HG03575 (cell line): ENCODE measurements around the gene SDHB.

Source experiments
- ATAC-seq: cut with Tn5 transposase; IDR thresholded peaks from one replicate; pipeline ENCODE4 v1.9.1; 2021; ENCODE audit not compliant: unreplicated experiment, insufficient number of reproducible peaks, low FRiP score; ENCODE audit errors: extremely low read depth

The SDHB gene

DNA sequence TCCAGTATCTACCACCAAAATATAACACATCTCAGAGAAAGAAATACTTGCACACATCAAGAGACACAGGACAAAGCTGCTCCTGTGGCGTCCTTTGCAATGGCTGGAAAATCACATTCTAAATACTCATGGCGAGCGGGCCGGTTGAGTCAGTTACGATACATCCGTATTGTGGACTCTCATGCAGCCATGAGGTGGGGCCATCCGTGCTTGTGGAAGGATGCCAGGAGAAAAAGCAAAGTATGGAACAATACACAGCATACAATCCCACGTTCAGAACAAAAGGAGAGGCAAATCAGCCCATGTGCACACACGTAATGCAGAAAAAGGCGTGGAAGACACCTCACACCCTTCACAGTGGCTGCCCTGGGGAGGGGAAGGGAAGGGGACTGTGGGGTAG is 55.2 kb downstream of the SDHB start:
- no peak for ATAC-seq

DNA sequence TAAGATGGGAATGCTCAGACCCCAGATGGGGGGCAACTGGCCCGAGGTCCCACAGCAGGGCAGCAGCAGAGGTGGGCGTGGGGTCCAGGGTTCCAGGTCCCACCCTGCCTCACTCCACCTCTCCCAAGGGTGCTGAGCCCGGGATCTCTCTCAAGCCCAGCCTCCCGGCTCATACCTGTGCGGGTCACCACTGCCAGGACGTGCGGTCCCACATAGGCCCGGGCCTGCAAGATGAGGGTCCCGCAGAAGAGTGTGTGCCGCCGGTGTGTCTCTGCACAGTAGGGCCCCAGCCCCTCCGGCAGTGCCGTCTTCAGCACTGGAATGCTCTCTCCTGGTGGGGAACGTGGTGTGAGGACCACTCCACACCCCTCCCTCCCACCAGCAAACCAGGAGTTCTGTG is 57.0 kb downstream of the SDHB start:
- ATAC-seq, result no peak

DNA sequence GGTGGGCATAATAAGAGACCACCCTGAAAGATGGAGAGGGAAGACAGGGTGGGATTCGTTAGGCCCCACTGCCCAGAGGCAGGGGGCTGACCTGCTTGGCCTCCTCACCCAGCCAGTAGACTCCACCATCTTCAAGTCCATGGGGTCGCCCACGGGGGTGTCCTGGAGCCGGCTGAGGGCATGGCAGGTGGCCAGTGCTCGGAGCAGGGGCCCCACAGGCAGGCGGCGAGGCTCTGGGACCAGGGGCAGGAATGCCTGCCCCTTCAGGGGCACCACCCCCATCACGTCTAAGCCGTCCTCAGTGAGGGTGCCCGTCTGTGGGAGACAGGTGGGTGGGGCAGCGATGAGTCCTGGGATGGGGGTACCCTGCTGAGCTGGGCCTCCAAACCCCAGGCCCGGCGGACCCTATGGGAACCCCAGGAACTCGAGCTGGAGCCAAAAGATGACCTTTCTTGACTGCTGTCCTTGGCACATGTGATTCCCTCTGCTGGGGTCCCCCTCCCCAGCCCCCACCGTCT is 60.3 kb downstream of the SDHB start:
- no peak for ATAC-seq

DNA sequence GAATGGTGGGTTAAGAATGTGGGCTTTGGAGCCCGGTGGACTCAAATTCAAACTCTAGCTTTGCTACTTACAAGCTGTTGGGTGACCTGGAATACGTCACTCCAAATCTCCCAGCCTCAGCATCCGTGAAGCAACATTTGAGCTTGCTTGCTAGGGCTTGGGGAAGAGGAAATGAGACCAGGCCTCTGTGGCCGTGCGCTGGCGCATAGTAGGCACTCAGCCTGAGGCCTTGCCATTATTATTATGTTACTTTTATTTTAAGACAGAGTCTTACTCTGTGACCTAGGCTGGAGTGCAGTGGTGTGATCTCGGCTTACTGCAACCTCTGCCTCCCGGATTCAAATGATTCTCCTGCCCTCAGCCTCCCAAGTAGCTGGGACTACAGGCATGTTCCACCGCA is 61.2 kb downstream of the SDHB start:
- ATAC-seq, result no peak

DNA sequence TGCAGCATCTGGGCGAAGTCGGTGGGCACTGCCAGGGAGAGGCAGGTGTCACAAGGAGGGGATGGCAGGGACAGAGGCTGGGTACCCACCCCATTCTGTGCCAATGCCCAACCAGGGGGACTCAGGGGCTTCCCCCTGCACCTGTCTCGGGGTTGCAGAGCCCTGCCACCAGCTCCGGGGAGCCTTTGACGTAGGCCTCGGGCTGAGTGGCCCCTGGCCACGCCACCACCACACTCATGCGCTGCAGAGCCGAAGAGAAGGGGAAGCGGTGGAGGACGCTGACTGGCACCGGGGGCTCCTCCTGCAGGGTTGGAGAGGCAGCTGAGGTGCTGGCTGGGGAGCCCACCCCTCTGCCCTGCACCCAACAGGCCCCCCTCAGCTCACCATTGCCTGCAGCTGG is 61.7 kb downstream of the SDHB start:
- ATAC-seq, result no peak

DNA sequence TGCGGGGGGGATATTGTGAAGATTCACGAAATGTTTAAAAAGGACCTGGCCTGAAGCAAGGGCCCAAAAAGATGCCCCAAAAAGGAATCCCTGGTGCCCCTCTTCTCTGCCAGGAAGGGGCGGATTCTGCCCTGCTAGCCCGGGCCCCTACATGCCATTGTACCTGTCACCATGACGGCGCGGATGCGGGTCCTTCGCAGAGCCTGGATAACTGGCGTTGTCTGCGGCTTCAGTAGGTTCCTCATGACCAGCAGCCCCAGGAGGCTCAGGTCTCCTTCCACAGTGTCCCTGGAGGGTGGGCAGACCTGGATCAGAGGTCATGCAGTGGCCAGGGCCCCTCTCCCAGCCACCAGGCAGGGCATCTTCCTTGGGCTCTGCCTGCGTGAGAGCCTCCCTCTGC is 62.3 kb downstream of the SDHB start:
- ATAC-seq, result no peak

DNA sequence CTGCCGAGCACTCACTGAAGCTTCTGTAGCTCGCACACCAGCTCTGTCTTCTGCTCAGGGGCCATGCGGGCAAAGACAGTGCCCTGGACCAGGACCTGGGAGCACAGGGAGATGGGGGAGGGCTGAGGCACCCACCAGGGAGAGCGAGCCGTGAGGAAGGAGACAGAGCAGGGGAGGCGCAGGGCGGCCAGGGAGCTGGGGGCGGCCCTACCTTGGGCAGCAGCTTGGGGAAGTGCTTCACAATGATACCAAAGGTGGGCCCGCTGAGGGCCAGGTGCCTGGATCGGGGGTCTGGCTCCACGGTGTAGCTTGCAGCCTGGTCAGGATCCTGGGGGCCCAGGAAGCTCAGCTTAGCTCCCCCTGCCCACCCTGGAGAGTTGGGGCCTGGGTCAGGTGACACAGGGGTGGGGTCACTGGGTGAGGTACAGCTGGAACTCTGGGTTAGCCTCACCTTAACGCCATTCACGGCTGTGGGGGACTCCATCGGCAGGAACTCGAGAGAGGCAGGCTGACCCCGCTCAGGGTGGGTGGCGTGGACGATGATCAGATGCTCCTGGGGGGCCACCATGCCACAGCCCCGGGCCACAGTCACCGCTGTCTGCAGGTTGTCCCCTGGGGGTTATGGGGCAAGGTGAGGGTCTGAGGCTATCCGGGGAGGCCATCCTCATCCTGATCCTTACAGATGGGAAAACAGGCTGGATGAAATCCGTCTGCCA is 64.0 kb downstream of the SDHB start:
- ATAC-seq, result no peak

DNA sequence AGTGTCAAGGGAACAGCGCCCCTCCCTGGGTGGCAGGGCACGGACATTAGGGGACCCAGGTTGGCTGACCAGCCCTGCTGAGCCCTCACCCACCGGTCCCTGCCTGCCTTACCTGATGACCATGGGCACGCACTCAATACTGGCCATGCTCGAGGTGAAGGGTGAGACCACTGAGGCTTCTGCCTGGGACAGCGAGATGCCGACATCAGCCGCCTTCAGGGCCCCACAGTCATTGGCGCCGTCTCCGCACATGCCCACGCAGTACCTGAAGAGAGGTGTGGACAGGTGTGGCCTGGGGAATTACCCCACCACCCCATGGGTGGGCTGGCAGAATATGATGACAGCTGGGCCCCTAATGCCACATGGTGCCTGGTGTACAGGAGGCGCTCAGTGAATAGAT is 65.6 kb downstream of the SDHB start:
- no peak for ATAC-seq

DNA sequence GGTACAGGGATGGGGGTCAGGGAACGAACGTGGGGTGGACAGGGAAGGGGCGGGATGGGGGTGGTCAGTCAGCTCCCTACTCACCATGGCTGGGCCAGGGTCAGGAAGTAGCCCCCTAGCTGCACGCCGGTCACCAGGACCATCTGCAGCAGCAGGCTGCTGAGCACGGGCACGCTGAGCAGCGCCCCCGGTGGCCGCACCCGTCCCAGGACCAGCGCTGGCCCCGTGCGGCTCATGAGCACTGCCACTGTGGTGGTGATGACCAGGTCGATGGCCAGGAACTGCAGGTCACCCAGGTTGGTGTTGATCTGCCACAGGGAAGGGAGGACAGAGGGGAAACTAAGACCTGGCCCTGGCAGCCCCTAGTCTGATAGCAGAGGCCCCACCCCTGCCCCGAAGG is 66.9 kb downstream of the SDHB start:
- no peak for ATAC-seq

DNA sequence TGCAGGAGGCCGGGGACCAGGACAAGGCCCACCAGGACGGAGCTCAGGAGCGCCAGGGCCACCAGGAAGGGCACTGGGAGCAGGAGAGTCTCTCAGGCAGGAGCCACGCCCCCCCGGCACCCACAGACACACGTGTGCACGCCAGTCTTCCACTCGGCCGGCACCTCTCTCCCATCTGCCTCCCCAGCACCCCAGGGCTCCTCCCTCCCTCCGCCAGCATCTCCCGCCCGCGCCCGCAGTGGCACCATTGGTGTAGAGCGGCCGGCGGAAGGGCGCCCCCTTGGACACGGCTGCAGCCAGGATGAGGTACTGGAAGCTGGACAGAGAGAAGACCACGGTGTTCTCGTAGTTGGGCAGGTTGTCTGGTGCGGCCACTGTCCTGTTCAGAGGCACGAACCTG is 67.3 kb downstream of the SDHB start:
- ATAC-seq, result no peak

DNA sequence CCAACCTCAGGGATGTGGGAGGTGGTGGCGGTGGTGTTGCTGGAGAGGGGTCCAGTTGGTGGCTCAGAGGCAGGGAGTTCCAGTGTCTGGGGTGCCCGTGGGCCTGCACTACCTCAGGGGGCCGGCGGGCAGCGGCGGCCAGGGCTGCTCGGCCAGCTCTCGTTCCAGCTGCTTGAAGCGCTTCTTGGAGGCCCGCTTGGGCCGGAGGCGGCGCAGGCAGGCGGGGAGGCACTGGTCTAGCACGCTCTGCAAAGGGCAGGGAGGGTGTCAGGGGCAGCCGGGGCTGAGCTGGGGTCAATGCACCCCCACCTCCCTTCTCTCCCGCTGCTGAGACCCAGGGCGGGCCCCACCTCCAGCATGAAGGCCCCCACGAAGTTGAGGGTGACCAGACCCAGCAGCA is 67.7 kb downstream of the SDHB start:
- ATAC-seq, result no peak

DNA sequence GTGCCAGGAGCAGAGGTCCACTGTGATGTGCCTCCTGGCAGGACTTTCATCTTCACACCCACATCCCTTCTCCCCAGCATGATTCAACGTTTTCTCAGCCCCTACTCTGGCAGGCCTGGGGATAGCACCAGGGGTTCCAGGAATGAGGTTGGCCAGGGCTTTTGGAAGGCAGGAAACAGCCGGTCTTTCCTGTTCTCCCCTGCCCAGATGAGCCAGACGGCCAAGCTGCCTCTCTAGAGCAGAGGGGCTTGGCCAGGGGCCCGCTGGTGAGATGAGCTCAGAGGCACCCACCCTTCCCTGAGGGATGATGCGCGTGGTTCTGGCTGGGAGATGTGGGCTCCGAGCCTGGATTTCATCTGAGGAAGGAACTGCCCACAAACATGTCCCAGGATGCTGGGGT is 69.1 kb downstream of the SDHB start:
- ATAC-seq, result no peak

DNA sequence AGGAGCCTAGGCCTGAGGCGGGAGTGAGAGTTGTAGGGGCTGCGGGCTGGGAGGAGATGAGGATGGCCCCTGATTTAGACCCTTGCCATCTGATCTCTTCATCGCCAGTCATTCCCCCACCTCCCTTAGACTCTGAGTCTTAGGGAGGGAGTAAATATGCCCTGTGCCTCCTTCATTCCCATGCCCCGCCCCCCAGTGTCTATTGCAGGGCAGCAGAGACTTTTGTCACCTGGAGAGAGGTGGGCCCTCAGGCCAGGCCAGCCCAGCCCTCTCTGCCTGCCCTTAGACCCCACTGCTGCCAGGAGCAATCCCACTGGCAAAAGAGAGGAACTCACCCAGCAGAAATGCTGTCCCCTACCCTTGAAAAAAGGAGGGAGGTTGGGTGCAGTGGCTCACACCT is 70.2 kb downstream of the SDHB start:
- no peak for ATAC-seq

DNA sequence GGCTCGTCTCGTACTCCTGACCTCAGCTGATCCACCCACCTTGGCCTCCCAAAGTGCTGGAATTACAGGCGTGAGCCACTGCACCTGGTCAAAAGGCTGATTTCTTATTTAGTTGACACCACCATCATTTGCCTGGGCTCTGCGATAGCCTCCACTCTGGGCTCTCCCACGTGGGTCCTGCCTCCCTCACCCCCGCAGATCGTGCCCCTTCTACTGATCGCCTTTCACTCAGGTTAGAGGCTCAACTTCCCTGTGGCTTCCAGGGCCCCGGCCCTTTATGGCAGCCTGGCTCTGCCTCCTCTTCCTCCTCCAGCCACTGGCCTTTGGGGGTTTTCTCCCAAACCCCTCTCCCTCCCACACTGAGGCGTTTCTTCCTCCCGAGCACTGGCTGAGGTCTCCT is 70.9 kb downstream of the SDHB start:
- no peak for ATAC-seq

DNA sequence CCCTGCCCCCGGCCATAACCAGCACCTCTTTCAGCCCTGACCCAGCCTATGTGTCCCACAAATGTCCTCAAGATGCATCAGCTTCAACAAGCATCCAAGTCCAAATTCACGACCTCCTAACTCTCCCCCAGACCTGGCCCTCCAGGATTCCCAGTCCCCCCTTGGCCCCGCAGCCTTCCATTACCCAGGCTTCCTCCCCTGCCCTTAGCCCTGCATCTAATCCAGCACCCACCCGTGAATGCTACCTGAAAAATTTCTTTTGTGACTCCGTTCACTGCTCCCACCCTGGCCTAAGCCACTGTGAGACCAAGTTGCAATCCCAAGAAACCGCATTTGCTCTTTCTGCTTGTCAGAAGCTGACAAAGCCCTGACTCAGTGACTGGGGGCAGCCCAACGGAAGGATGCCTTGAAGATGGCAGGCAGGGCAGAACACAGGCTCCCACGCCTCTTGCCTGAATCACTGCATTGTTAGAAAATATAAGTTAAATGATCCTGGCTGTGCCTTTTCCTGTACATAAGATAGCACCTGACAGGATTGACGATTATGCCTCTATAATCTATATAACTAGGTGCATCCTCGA is 72.5 kb downstream of the SDHB start:
- no peak for ATAC-seq

DNA sequence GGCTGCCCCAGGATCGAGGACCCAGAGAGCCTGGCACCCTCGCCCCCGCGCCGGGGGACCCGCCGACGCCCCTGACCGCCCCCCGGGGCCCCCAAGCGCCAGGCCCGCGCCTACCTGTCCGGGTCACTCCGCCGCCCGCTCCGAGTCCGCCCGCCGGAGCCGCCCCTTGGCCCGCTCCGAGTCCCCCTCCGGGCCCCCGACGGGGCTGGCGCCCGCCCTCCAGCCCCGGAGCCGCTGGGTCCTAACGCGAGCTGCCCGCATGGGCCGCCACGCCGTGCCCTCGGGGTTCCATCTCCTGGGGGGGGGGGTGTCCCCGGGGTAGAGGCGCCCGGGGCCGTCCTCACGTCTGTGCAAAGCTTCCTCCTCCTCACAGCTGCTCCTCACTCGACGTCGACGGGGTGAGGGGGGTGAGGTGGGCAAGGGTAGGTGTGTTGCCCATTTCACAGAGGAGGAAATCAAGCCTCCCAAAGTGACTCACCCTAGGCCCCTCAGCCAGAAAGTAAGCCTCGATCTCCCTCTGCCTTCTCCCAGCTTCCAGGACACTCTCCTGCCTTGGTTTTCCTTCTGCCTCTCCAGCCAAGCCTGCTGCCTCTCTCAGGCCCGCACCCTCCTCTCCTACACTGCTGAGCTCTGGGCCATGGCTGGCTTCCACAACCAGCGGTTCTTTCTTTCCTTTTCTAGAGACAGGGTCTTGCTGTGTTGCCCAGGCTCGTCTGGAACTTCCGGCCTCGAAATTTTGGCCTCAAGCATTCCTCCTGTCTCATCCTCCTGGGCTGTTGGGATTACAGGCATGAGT is 73.2 kb downstream of the SDHB start, which contains the start of gene MFAP2:
Gene MFAP2, minus strand, starts transcription at position 148 of the 796 bp plus-strand sequence. CDS start 2,347 bp downstream, outside the sequence.
- no peak for ATAC-seq

DNA sequence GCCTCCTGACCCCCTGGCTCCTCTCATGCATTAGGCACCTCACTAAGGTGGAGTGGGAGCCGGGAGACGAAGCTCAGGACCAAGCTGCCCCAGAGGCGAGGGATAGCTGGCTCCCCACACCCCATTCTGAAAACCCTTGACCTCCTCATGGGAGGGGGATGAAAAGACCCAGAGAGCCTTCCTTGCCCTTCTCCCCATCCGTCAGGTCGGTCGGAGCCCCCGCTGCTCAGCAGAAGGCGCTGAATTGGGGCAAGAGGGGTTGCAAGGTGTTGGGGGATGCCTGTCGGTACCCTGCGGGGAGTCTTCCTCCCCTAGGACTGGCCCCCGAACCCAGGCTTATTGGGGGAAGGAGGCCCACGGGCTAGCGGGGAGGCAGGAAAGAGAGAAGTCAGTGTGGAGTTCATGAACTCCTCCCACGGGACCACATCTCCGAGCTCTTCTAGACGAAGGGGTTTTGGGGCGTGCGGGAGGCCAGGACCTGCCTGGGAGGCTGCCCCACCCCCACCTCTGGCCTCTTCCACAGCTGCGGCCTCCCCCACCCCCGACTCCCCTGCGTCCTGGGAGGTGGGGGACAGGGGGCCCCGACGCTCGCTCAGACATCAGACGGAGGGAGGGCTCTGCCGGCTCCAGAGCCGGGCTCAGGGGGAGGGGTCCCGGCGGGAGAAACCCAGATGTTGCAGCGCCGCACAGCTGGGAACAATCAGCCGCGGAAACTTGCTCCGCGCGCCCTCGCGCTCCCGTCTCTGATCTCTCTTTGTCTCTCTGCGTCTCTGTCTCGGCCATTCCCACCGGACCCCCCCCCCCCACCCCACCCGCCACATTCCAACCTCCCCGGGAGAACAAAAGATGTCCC is 74.1 kb downstream of the SDHB start:
- no peak for ATAC-seq

DNA sequence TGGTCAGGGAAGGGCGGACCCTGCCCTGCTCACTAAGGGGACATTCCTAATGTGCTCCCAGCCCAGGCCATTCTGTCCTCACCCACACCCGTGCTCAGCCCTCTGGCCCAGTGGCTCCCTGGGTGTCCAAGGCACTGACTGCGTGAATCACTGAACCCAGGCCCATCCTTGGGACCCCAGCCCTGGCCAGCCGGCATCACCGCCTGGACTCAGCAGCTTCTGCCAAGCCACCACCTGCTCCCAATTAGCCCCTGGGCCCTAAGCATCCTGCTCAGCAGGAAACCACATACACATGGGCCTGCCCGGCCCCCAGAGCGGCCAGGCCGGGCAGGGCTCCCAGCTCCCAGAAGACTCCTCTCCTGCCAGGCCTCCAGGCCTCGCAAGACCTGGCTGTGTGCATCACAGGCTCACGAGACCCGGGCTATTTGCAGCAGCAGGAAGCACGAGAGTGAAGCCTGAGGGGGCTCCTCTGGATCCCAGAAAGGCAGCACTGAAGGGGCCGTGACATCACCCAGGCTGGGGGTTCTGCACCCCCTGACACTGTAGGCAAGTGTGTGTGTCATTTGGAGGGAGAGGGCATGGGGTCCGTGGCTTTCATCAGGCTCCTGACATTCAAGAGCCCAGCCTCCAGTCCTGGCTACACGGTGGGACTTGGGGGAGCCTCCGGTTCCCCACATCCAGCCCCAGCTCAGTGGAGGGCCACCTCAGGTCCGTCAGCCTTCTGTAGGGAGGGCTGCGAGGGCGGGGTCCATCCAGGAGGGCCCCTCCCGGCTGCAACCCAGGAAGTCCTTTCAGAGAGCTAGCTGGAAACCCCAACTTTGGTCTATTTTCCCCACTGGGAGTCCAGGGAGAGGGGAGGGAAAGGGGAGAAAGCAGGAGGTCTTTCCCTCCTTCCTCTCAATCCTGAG is 75.0 kb downstream of the SDHB start:
- no peak for ATAC-seq
